HG02642 (cell line): Measurements from ENCODE around the gene IGF2BP1.
"Not testable (repeated sequence)": the region's sequence is repeated elsewhere in the genome, so short reads cannot be mapped to it uniquely, and the experiment has no call there.

Source experiments
- ATAC-seq: cut with Tn5 transposase; IDR thresholded peaks from one replicate; pipeline ENCODE4 v1.9.1; 2021; ENCODE audit warnings: mild to moderate bottlenecking; ENCODE audit not compliant: unreplicated experiment, poor library complexity

IGF2BP1 gene

DNA sequence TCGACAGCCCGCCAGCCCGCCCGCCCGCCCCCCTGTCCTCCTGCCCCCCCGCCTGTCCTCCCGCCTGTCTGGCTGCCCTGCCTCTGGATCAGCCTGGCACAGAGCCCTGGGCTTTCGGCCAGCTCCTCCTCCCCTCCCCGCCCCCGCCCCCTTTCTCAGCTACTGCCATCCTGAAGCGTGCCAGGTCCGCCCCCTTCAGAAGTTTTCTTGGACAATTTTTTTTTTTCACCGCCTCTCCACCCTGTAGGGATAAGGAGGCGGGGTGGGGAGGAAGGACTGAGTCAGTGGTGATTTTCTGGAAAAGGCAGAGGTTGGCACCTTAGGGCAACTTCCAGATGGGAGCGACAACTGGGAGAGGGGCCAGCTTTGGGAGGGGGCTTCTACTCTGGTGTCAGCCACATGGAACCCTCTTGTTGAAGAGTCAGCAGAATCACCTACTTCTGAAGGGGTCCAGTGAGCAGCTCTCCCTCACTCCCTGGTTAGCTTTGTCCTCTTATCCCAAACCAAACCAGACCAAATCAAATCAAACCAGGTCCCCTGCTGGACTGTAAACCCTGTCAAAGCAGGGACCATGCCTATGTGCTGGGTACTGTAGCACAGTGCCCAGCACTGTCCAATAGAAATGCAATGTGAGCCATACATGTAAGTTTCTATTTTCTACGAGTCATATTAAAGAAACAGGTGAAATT is 19.7 kb downstream of the IGF2BP1 start:
- no peak for ATAC-seq

DNA sequence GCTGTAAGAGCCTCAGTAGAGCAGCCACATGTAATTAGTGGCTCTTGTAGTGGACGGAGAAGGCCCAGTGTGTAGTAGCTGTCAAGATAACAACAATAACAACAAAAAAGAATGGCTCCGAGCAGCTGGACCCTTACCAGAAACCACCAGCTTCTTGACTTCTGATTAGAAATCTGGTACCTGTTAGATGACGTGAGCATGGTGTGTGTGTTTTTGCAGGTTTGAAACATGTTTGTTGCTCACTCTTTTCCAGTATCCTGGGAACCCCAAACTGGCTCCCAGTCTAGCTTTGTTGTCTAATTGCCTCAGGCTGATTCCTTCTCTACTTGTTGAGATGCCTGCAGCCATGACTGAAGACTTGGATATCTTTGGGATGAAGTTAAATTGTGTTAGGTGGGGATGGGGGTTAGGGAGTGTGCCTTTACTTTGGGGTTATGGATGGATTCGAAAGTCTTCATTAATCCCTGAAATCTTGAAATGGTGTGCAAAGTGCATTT is 21.0 kb downstream of the IGF2BP1 start:
- ATAC-seq: no peak

DNA sequence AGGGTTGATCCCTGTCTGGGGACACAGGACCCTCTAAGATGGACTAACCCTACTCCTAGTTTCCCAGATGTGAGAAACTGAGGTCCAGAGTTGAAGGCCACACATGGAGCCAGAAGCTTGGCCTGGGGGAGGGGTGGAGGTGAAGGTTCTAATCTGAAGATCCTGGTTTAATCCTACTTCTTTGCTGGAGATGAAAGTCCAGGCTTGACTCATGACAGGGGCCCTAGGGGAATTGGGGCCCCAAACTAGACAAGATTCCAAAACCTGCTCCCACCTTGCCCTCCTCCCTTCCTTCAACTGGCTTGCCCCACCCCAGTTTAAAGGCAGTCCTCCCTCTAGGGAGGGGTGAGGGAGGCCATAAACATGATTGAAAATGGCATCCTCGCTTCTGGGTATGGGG is 21.6 kb downstream of the IGF2BP1 start:
- ATAC-seq: no peak

DNA sequence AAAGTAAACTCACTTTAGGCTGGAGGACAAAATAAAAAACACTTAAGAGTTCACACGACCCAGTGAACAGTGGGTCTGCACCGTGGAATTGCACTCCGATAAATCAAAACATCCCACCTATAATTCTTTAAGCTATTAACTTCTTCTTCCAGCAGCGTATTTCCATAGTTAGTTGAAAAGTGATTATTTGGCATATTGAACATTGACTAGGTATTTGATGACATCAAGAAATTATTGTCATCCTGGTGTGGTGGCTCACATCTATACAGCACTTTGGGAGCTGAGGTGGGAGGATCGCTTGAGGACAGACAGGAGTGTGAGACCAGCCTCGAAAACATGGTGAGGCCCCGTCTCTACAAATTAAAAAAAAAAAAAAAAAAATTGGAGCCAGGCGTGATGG is 23.4 kb downstream of the IGF2BP1 start:
- no peak for ATAC-seq

DNA sequence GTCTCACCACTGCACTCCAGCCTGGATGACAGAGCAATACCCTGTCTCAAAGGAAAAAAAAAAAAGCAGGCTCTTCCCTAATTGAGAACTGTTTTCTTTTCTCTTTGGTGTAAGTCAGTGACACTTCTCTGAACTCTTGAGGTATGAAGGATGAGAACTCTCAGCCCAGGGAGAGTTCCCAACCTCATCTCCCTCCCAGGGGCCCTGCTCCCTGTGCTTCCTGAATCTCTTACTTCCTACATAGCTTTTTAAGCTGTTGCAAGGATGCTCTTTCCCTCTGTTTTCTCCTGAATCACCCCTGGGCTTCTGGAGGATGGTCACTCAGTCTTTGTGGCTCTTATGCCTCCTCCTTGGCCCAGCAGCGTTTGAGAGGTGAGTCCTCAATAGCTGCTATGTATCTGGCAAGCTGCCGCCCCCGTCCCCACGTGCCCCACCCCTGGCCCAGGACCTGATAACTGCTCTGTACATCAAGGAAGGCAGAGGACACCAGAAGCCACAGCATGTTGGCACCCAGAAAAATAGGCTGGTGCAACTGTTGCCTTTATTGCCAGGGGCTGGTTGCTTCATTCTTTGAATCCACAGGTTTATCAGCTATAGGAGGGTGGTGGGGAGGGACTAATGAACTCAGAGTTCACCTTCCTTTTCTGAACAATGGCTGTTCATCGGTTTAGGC is 24.0 kb downstream of the IGF2BP1 start:
- no peak for ATAC-seq

DNA sequence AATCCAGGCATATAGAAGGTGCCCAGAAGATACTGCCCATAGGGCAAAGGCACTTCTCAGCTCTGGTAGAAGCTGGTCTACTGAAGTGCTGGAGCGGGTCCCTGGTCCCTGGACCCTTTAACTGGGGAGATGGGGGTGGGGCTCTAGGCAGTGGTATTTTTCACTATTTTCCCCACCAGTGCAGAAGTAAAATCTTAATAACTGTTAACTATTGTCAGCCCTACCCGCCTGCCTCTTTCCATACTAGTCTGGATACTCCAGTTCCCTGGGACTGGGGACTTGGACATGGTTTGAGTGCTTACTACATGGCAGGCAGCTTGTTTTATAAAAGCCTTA is 24.6 kb downstream of the IGF2BP1 start:
- ATAC-seq: no peak

DNA sequence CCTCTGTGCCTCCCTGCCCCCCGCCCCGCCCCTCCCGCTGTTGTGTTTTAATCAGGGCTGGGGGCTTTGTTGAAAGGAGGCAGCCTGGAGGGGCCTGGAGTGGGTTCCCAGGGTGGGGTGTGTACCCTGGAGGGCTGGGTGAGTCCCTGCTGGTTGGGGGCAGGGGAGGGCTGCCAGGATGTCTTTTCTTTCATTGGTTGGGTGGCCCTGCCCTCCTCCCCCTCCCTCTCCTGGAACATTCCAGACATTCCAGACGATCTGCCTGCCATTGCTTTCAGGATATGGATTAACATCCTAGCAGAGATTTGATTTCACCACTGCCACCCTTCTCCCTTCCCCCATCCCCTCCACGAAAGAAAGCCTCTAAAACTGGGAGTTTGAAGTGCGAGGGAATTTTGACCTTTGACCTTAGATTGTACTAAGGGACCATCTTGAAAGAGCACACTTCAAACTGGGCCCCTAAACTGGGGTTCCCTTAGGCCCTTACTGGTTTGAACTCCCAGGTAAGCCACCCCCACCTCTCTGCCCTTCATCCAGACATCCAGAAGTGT is 25.3 kb downstream of the IGF2BP1 start:
- no peak for ATAC-seq

DNA sequence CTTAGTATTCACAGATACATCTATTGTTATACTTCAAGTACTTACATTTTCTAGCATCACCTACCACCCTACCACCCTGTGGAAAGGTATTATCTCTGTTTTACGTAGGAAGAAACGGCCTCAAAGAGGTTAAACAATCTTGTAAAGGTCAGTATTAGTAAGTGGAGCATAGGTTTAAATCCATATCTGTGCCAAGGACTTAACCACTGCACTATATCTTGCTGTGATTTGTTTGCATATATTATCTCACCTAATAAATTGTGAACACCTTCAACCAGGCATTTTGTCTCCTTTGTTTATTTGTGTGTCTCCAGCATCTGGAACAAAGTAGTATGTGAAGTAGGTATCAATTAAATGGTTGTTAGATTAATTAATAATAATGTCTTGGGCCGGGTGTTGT is 27.3 kb downstream of the IGF2BP1 start:
- ATAC-seq: no peak

DNA sequence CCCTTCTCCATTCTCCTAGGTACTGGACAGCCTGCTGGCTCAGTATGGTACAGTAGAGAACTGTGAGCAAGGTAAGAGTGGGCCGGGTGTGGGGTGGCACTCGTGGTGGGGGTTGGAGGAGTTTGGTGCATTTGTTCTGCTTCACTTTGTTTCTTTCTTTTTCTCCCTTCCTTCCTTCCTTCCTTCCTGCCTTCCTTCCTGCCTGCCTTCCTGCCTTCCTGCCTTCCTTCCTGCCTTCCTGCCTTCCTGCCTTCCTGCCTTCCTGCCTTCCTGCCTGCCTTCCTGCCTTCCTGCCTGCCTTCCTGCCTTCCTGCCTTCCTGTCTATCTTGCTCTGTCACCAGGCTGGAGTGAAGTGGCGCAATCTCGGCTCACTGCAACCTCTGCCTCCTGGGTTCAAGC is 29.3 kb downstream of the IGF2BP1 start:
- ATAC-seq: not testable (repeated sequence)

DNA sequence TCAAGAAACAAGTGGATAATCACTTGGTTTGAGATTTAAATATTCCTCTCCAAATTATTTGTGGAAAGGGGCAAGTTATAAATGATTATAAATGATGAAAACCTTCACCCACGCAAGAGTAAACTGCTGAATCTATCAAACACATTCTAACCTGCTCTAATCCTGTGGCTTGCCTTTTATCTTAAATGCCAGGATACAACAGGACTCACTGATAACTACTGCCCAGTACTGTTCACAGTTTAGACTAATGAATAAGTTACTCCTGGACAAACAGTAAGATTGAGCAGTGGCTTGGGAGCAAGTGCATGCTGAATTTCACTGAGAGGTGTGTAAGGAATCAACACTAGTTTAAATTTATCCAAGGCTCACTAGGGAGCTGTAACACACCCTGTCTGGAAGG is 31.1 kb downstream of the IGF2BP1 start:
- ATAC-seq: no peak

DNA sequence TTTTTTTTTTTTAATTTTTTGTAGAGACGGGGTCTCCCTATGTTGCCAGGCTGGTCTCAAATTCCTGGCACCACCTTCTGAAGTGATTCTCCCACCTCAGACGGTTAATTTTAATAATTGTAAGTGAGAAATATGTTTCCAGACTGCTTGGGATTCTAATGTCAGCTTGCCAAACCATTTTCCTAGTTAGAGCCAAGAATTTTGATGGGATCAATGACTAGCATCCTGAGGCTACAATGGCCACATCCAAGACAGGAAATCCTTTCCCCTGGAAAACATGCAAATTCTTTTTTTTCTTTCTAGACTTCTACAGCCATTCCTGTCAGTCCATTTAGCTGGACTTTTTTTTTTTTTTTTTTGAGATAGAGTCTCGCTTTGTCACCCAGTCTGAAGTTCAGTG is 32.6 kb downstream of the IGF2BP1 start:
- ATAC-seq: no peak

DNA sequence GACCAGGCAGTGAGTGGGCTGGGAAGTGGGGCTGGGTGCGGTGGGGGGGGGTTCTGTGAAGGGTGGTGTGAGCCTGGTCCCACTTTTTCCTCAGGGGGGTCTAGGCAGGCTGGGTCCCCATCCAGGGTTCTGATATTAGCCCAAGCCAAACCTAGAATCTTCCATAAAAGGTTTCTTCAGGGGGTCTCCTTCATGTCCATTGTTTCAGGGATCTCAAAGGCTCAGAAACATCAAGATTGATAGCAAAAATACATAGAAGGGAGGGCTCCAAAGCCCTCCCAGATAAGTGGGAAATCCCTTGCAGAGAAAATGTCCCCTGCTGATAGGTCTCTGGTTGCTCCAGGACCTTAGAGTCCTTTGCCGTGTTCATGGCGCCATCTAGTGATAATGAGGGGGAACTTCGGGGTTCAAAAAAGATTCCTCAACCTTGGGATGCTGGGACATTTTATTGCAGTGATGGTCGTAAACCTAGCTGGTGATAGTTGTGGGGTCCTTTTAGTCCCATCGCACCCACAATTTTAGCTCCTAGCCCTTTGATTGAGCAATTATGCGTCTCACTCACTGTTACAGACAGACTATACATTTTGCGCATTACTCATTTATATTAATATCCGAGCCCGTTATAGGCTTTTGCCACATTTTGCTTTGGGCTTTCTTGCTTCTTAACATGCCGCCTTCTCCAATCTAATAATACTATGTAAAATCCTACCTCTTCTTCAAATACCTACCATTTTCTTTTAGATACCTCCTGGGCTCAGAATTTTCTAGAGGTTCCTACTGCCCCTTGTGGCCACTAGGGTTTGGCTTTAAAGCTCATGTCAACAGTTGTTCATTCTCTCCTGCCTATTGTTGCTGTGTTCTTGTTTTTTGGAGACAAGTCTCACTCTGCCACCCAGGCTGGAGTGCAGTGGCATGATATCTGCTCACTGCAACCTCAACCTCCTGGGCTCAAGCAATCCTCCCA is 35.1 kb downstream of the IGF2BP1 start:
- ATAC-seq: no peak

DNA sequence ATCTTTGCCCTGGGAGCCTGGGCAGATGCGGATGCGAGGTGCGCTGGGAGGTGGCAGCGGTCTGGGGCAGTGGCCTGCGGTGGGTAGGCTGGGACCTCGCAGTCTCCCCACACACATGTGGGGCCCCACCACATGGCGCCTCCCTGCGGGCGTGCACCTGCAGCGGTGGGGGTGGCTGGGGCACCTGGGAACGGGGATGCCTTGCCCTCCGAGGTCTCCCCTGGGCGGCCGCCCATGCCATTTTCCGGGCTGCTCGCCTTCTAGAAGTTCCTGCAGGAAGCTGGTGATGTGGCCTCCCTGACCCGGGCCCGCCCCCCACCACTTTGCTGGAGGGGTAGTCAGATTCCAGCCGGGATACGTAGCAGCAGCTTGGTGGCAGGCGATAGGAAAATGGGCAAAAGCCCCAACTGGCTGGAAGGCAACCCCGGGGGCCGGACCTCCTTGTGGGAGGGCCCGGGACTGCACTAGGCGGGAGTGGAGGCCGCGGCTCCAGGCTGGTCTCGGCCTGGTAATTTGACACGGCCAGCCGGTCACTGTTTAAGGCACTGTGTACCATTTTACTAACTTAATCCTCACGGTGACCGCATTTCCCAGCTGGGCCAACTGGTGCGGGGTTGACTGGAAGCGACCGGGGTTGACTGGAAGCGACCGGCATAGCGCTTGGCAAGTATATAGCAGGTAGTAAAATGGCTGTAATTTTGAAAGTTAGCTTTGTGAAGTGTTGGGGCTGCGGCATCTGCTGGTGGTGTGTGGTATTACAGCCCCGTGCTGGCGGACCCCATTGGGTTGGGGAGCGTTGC is 38.5 kb downstream of the IGF2BP1 start:
- ATAC-seq: no peak

DNA sequence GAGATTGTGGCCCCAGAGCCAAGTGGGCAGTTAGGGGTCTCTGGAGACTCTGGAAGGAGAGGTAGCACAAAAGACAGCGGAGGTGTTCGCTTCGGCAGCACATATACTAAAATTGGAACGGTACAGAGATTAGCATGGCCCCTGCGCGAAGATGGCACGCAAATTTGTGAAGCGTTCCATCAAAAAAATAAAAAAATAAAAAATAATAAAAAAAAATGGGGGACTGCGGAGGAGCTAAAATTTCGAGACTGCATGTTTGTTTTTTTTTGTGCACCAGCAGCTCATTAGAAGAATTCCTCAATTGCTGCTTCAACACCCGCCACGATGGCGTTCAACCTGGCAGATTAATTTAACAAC is 39.1 kb downstream of the IGF2BP1 start:
- ATAC-seq: no peak

DNA sequence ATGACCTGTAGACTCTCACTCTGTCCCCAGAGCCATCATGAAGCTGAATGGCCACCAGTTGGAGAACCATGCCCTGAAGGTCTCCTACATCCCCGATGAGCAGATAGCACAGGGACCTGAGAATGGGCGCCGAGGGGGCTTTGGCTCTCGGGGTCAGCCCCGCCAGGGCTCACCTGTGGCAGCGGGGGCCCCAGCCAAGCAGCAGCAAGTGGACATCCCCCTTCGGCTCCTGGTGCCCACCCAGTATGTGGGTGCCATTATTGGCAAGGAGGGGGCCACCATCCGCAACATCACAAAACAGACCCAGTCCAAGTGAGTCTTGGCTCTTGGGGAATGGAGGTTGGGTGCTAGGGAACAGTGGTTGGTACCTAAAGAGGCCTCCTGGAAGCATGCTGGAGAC is 41.0 kb downstream of the IGF2BP1 start:
- no peak for ATAC-seq

DNA sequence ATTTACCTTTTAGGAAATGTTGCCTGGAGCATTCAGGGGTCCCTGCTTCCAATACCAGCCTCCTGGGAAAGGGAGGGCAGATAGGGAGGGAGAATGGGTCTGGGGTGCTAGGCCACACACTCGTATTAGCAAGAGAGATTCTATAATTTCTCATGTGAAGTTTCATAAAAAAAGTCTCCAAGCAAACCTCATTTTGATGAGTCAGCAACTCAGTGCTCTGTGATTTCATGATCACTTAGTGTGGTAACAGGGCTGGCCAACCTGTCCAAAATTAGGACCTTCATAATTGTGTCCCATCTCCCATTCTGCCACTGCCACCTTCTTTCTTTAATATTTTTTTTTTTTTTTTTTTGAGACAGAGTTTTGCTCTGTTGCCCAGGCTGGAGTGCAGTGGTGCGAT is 41.4 kb downstream of the IGF2BP1 start:
- ATAC-seq: no peak

DNA sequence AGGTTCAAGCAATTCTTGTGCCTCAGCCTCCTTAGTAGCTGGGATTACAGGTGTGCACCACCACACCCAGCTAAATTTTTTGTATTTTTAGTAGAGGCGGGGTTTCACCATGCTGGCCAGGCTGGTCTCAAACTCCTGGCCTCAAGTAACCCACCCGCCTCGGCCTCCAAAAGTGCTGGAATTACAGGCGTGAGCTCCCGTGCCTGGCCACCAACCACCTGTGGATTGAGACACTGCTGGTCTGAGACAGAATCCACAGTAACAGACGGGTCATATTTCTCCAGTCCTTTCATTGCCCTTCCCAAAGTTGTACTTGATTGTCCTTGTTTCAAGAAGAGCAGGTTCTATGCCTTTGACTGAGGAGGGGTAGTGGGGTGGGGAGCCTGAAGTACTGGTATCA is 42.3 kb downstream of the IGF2BP1 start:
- ATAC-seq: not testable (repeated sequence)

DNA sequence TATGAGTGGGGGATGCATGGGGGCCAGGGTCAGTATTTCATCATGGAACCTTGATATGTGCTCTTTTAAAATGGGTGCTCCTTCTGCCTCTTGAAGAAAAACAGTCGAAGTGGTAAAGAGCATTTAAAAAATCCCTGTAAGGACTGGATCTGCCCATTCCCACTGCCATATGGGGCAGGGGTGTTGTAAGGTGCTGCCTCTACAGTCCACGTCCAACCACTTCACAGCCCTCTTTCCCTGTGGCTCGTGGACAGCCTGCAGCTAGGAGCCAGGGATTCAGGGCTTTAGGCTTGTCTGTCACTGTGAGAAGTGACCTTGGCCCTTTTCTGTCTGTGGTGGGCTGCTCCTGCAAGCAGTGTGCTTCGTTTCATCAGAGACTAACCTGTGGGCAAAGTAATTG is 44.3 kb downstream of the IGF2BP1 start:
- ATAC-seq: no peak

DNA sequence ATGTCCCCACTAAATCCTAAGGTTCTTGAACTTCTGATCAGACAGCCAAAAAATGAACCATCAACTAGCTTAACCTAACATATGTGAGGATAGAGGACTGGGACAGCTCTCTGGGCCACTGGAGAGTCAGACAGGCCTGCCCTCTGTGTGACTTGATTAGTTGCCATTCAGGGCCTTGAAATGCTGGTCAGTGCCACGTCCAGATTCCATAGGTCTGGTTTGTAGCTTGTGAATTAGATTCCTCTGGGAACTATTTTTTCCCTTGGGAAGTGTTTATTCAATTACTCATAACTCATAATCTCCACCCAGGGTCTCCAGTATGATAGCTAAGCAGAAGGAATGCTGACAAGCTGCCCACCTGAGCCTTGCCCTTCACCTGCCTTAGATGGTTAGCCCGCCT is 48.2 kb downstream of the IGF2BP1 start:
- ATAC-seq: no peak

DNA sequence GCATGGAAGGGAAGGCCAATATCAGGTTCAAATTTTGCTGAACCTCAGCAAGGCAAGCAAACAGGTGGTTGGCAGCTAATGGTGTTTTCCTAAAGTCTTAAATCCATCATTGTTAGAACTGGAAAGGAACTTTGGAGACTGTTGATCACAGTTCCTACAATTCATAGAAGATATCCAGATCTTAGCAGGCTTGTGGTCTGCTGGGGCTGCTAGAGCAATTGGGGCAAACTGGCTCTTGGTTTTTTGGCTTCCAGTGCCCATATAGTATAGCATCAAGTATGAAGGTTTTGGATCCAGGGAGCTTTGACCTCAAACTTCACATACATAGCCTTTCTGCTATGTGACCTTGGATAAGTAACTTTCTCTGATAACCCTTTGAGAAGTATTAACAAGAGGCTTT is 49.7 kb downstream of the IGF2BP1 start:
- ATAC-seq: no peak
